Measurements from ENCODE around the gene ANGPTL8. TPM values are rescaled to one million over a fixed set of nuclear protein-coding genes. Genes with fewer than 3 reads are reported as not detected.

The ANGPTL8 gene
- total RNA-seq, 1 donor from 2014 or later, result not detected

DNA sequence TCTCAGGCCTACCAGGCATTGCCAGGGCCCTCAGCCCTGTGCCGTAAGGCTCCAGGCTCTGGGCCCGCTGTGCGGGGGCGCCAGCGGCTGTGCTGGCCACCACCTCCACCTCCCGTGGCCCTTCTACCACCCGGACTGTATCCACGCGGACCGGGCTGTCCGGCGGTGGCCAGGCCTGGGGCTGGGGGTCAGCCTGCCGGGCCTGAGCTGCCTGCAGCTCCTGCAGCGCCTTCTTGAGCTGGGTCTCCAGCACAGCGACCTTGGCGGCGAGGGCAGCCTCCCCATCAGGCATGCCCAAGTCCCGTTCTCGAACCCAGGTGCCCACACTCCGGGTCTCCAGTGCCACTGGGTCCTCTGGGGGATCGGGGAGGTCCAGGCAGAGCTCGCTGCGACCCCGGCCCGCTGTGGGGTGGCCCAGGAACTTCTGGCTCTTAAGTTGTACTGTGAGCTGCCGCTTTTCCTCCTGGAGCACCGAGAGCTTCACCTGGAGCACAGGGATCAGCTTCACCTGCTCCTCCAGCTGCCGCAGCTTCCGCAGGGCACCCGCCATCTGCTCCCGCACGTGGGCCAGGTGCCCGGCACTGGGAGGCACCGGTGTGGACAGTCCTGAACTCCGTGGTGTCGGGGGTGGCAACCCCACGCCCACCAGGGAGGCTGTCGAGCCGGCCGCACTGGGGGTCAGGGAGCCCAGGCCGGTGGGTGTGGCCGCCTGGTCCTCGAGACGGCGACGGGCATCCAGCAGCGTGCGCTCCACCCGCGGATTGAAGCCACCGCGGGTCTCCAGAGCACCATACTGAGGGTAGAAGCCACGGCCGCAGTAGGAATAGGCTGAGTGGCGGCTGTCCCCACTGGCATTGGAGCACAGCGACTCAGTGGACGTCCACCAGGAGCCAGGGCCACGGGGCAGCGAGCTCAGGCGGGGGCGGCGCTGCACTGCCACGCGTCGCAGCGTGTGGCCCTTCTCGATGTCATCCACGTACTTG is 46.2 kb upstream of the ANGPTL8 start:
- Mint-ChIP-seq H3K4me1 (ENCODE audit: low read depth) (peaks cover 2% of the 10 kb centered on the region), H3K9me3 (ENCODE audit: low read depth) (no peaks in the 10 kb centered on the region), H3K36me3 (ENCODE audit: insufficient read depth) (peaks cover 2% of the 10 kb centered on the region), H3K27ac (no peak overlapping the region), H3K4me3 (ENCODE audit: low read depth) (no peak overlapping the region), H3K27me3 (no peaks in the 10 kb centered on the region)
- TF ChIP-seq, protein P1, sequence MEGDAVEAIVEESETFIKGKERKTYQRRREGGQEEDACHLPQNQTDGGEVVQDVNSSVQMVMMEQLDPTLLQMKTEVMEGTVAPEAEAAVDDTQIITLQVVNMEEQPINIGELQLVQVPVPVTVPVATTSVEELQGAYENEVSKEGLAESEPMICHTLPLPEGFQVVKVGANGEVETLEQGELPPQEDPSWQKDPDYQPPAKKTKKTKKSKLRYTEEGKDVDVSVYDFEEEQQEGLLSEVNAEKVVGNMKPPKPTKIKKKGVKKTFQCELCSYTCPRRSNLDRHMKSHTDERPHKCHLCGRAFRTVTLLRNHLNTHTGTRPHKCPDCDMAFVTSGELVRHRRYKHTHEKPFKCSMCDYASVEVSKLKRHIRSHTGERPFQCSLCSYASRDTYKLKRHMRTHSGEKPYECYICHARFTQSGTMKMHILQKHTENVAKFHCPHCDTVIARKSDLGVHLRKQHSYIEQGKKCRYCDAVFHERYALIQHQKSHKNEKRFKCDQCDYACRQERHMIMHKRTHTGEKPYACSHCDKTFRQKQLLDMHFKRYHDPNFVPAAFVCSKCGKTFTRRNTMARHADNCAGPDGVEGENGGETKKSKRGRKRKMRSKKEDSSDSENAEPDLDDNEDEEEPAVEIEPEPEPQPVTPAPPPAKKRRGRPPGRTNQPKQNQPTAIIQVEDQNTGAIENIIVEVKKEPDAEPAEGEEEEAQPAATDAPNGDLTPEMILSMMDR (IDR thresholded peaks at IDR 0.05; ENCODE audit: unreplicated experiment), result no peak
- no peak for DNase-seq (ENCODE audit: low spot score, unreplicated experiment)

- H3K27ac Mint-ChIP-seq, result no peak overlapping the region
- no peak for DNase-seq (ENCODE audit: low spot score, unreplicated experiment)
- H3K27me3 Mint-ChIP-seq, result no peaks in the 10 kb centered on the region
- H3K36me3 Mint-ChIP-seq (ENCODE audit: insufficient read depth), result peaks cover 2% of the 10 kb centered on the region
- H3K4me1 Mint-ChIP-seq (ENCODE audit: low read depth), result peaks cover 2% of the 10 kb centered on the region
- no peak overlapping the region for H3K4me3 Mint-ChIP-seq (ENCODE audit: low read depth)
- TF ChIP-seq, protein P1 (IDR thresholded peaks at IDR 0.05; ENCODE audit: unreplicated experiment), result no peak
- H3K9me3 Mint-ChIP-seq (ENCODE audit: low read depth), result no peaks in the 10 kb centered on the region
Measured at GRCh38 chr19:11194173-11194572, 45.2 kb upstream of the ANGPTL8 start.

- Mint-ChIP-seq H3K27me3 (no peaks in the 10 kb centered on the region), H3K9me3 (ENCODE audit: low read depth) (no peaks in the 10 kb centered on the region), H3K4me1 (ENCODE audit: low read depth) (peaks cover 2% of the 10 kb centered on the region), H3K4me3 (ENCODE audit: low read depth) (no peak overlapping the region), H3K27ac (no peak overlapping the region), H3K36me3 (ENCODE audit: insufficient read depth) (peaks cover 2% of the 10 kb centered on the region)
- TF ChIP-seq, protein P1 (IDR thresholded peaks at IDR 0.05; ENCODE audit: unreplicated experiment), result no peak
- DNase-seq (ENCODE audit: low spot score, unreplicated experiment), result no peak
Measured at GRCh38 chr19:11194656-11195558, 44.5 kb upstream of the ANGPTL8 start.

- Mint-ChIP-seq H3K27ac (no peak overlapping the region), H3K4me3 (ENCODE audit: low read depth) (peak overlapping the region; percentile 44), H3K27me3 (no peaks in the 10 kb centered on the region), H3K9me3 (ENCODE audit: low read depth) (no peaks in the 10 kb centered on the region), H3K4me1 (ENCODE audit: low read depth) (peaks cover 2% of the 10 kb centered on the region), H3K36me3 (ENCODE audit: insufficient read depth) (peaks cover 2% of the 10 kb centered on the region)
- TF ChIP-seq, protein P1 (IDR thresholded peaks at IDR 0.05; ENCODE audit: unreplicated experiment), result no peak
- no peak for DNase-seq (ENCODE audit: low spot score, unreplicated experiment)
Measured at GRCh38 chr19:11195681-11196080, 43.7 kb upstream of the ANGPTL8 start.

All from progenitor cell of endocrine pancreas (in vitro differentiated cells).